BE2C (cell line): ENCODE data around the gene RALGPS2.

Experiments
- DNase-seq: peaks from one replicate; pipeline ENCODE4 v3.0.0-alpha.2; 2020
- H3K27me3 ChIP-seq: fragments of 250-450 bp; sonication (Bioruptor Pico); 2 replicates; pipeline ENCODE4 v1.5.1; 2020; ENCODE audit warnings: mild to moderate bottlenecking
- H3K36me3 ChIP-seq: fragments of 250-450 bp; sonication (Bioruptor Pico); 2 replicates; pipeline ENCODE4 v1.5.1; 2020; ENCODE audit warnings: mild to moderate bottlenecking
- H3K4me1 ChIP-seq: fragments of 250-450 bp; sonication (Bioruptor Pico); 2 replicates; pipeline ENCODE4 v1.5.1; 2020
- H3K4me3 ChIP-seq: 2 replicates; pipeline ENCODE4 v1.5.1; 2011; ENCODE audit warnings: low read depth, low read length
- H3K9me3 ChIP-seq: fragments of 250-450 bp; sonication (Bioruptor Pico); 2 replicates; pipeline ENCODE4 v1.5.1; 2020
- CTCF ChIP-seq: IDR thresholded peaks from 2 replicates; pipeline ENCODE4 v1.5.1; 2012; ENCODE audit warnings: mild to moderate bottlenecking, low read depth, low read length

Gene RALGPS2

GRCh38 chr1:178921499-178921898 is 196.5 kb downstream of the RALGPS2 start:
- no peaks in the 10 kb centered on the region for H3K36me3 ChIP-seq
- no peaks in the 10 kb centered on the region for H3K9me3 ChIP-seq
- no peaks in the 10 kb centered on the region for H3K4me1 ChIP-seq
- no peak for DNase-seq
- no peaks in the 10 kb centered on the region for H3K27me3 ChIP-seq
- no peak overlapping the region for H3K4me3 ChIP-seq
- TF ChIP-seq CTCF = no peak

- no peaks in the 10 kb centered on the region for H3K36me3 ChIP-seq
- DNase-seq = no peak
- H3K9me3 ChIP-seq = no peaks in the 10 kb centered on the region
- H3K4me3 ChIP-seq = no peak overlapping the region
- no peaks in the 10 kb centered on the region for H3K4me1 ChIP-seq
- no peaks in the 10 kb centered on the region for H3K27me3 ChIP-seq
- no peak for TF ChIP-seq CTCF
Measured at GRCh38 chr1:178923512-178923911, 198.5 kb downstream of the RALGPS2 start.

GRCh38 chr1:178926046-178926445 is 201.0 kb downstream of the RALGPS2 start:
- no peaks in the 10 kb centered on the region for H3K4me1 ChIP-seq

GRCh38 chr1:178927003-178927402 is 202.0 kb downstream of the RALGPS2 start:
- DNase-seq = no peak
- H3K27me3 ChIP-seq = no peaks in the 10 kb centered on the region
- H3K36me3 ChIP-seq = no peaks in the 10 kb centered on the region
- no peaks in the 10 kb centered on the region for H3K4me1 ChIP-seq
- H3K4me3 ChIP-seq = no peak overlapping the region
- no peaks in the 10 kb centered on the region for H3K9me3 ChIP-seq
- TF ChIP-seq CTCF = no peak

More at GRCh38 chr1:178926046-178926445, 201.0 kb downstream of the RALGPS2 start:
- TF ChIP-seq CTCF = no peak
- H3K4me3 ChIP-seq = no peak overlapping the region
- H3K27me3 ChIP-seq = no peaks in the 10 kb centered on the region
- no peaks in the 10 kb centered on the region for H3K9me3 ChIP-seq
- no peaks in the 10 kb centered on the region for H3K36me3 ChIP-seq
- DNase-seq = no peak

- H3K36me3 ChIP-seq = no peaks in the 10 kb centered on the region
- H3K9me3 ChIP-seq = no peaks in the 10 kb centered on the region
- no peak for DNase-seq
- TF ChIP-seq CTCF = no peak
- no peaks in the 10 kb centered on the region for H3K4me1 ChIP-seq
- no peaks in the 10 kb centered on the region for H3K27me3 ChIP-seq
- H3K4me3 ChIP-seq = no peak overlapping the region
Measured at GRCh38 chr1:178928041-178928440, 203.0 kb downstream of the RALGPS2 start.

- no peak for DNase-seq
- Histone ChIP-seq H3K36me3 (no peaks in the 10 kb centered on the region), H3K27me3 (no peaks in the 10 kb centered on the region), H3K4me3 (no peak overlapping the region), H3K9me3 (no peaks in the 10 kb centered on the region), H3K4me1 (no peaks in the 10 kb centered on the region)
- TF ChIP-seq CTCF = no peak
Measured at GRCh38 chr1:178928976-178929375, 203.9 kb downstream of the RALGPS2 start.
